HL-60 (cell line): Measurements from ENCODE around the gene SART1.
A peak's percentile ranks its signal among the peaks of the same experiment; 100 is the strongest.

Experiments used
- DNase-seq, 2 experiments: peaks; one replicate each; pipeline ENCODE4 v3.0.0-alpha.2; 2010 to 2020; ENCODE audit warnings: low read depth in 1 of 2, low spot score in 1 of 2
- H3K27ac ChIP-seq: fragments of 250-450 bp; sonication (Bioruptor Pico); replicated peaks from 2 replicates; pipeline ENCODE4 v1.5.1; 2020; ENCODE audit warnings: mild to moderate bottlenecking, moderate library complexity
- H3K27me3 ChIP-seq: fragments of 250-450 bp; sonication (Bioruptor Pico); 2 replicates; pipeline ENCODE4 v1.5.1; 2021; ENCODE audit warnings: mild to moderate bottlenecking, moderate library complexity; ENCODE audit not compliant: insufficient read depth, poor library complexity, severe bottlenecking
- H3K4me3 ChIP-seq: replicated peaks from 2 replicates; pipeline ENCODE4 v1.5.1; 2011; ENCODE audit warnings: mild to moderate bottlenecking, control low read depth, low read length; ENCODE audit not compliant: insufficient read depth
- GABPA ChIP-seq: IDR thresholded peaks from 2 replicates; pipeline ENCODE4 v1.6.1; 2012; ENCODE audit warnings: low read depth
- POLR2AphosphoS5 ChIP-seq: IDR thresholded peaks from 2 replicates; pipeline ENCODE4 v1.6.1; 2012; ENCODE audit warnings: low read depth
- SPI1 ChIP-seq: IDR thresholded peaks from 2 replicates; pipeline ENCODE4 v1.6.1; 2012; ENCODE audit warnings: low read depth, mild to moderate bottlenecking, borderline replicate concordance
- TF ChIP-seq, protein P1 (sequence below): IDR thresholded peaks from one replicate; pipeline ENCODE4 v1.5.1; 2011; ENCODE audit warnings: low read length, control low read depth, inconsistent platforms; ENCODE audit not compliant: insufficient read depth
- TF ChIP-seq, protein P2 (sequence below): IDR thresholded peaks from 2 replicates; pipeline ENCODE4 v1.6.1; 2012; ENCODE audit warnings: low read depth; ENCODE audit not compliant: insufficient replicate concordance

SART1 gene

GRCh38 chr11:65967329-65967934 is 5.9 kb downstream of the SART1 start:
- no peak for DNase-seq
- TF ChIP-seq GABPA (no peak), POLR2AphosphoS5 (no peak), SPI1 (no peak)
- TF ChIP-seq, protein P1, sequence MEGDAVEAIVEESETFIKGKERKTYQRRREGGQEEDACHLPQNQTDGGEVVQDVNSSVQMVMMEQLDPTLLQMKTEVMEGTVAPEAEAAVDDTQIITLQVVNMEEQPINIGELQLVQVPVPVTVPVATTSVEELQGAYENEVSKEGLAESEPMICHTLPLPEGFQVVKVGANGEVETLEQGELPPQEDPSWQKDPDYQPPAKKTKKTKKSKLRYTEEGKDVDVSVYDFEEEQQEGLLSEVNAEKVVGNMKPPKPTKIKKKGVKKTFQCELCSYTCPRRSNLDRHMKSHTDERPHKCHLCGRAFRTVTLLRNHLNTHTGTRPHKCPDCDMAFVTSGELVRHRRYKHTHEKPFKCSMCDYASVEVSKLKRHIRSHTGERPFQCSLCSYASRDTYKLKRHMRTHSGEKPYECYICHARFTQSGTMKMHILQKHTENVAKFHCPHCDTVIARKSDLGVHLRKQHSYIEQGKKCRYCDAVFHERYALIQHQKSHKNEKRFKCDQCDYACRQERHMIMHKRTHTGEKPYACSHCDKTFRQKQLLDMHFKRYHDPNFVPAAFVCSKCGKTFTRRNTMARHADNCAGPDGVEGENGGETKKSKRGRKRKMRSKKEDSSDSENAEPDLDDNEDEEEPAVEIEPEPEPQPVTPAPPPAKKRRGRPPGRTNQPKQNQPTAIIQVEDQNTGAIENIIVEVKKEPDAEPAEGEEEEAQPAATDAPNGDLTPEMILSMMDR = no peak
- TF ChIP-seq, protein P2, sequence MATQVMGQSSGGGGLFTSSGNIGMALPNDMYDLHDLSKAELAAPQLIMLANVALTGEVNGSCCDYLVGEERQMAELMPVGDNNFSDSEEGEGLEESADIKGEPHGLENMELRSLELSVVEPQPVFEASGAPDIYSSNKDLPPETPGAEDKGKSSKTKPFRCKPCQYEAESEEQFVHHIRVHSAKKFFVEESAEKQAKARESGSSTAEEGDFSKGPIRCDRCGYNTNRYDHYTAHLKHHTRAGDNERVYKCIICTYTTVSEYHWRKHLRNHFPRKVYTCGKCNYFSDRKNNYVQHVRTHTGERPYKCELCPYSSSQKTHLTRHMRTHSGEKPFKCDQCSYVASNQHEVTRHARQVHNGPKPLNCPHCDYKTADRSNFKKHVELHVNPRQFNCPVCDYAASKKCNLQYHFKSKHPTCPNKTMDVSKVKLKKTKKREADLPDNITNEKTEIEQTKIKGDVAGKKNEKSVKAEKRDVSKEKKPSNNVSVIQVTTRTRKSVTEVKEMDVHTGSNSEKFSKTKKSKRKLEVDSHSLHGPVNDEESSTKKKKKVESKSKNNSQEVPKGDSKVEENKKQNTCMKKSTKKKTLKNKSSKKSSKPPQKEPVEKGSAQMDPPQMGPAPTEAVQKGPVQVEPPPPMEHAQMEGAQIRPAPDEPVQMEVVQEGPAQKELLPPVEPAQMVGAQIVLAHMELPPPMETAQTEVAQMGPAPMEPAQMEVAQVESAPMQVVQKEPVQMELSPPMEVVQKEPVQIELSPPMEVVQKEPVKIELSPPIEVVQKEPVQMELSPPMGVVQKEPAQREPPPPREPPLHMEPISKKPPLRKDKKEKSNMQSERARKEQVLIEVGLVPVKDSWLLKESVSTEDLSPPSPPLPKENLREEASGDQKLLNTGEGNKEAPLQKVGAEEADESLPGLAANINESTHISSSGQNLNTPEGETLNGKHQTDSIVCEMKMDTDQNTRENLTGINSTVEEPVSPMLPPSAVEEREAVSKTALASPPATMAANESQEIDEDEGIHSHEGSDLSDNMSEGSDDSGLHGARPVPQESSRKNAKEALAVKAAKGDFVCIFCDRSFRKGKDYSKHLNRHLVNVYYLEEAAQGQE = no peak
- H3K4me3 ChIP-seq = no peak overlapping the region
- no peak overlapping the region for H3K27ac ChIP-seq
- no peaks in the 10 kb centered on the region for H3K27me3 ChIP-seq

GRCh38 chr11:65968600-65969482 is 7.3 kb downstream of the SART1 start:
- Histone ChIP-seq H3K4me3 (no peak overlapping the region), H3K27ac (peak overlapping the region; percentile 35; the same call in 1 of the 2 replicates), H3K27me3 (no peaks in the 10 kb centered on the region)
- TF ChIP-seq, protein P2 = no peak
- no peak for TF ChIP-seq POLR2AphosphoS5
- TF ChIP-seq, protein P1 = no peak
- no peak for TF ChIP-seq SPI1
- TF ChIP-seq GABPA = no peak
- peak; percentile 49 to 70 for DNase-seq

DNA sequence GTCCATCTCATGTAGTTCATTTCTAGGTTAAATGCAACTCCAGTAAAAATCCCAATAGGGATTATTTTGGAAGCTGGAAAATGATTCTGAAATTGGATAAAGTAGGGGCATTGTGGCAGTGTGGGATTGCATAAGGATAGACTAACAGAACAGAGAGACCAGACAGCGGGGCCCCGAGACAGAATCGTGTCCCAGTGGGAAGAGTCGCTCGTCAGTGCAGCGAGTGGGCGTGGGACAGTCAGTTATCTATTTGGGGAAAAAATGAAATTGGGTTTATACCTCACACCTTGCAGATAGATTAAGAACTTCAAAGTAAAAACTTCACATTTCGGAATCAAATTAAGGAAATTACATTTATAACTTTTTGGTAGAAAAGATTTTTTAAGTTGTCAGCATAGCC is 10.6 kb downstream of the SART1 start:
- no peak for DNase-seq
- Histone ChIP-seq H3K4me3 (no peak overlapping the region), H3K27me3 (no peaks in the 10 kb centered on the region), H3K27ac (no peak overlapping the region)
- TF ChIP-seq POLR2AphosphoS5 (no peak), SPI1 (no peak), GABPA (no peak)
- TF ChIP-seq, protein P2 = no peak
- TF ChIP-seq, protein P1 = no peak
